ENCODE data around the gene MPHOSPH8.

GRCh38 chr13:19657872-19658591, 24.6 kb downstream of the MPHOSPH8 start:
- TF ChIP-seq CTCF (IDR thresholded peaks at IDR 0.05) (no peak), POLR2AphosphoS5 (IDR thresholded peaks at IDR 0.05; ENCODE audit: low read depth, low read length) (no peak), REST (IDR thresholded peaks at IDR 0.05; ENCODE audit: insufficient read depth in 1 of 2, low read depth in 2 of 2, low read length in 1 of 2) (no peak)

All from Panc1 (cell line).